Endothelial cell (in vitro differentiated cells): ENCODE measurements around the gene MYO1E. TPM values are rescaled to one million over a fixed set of nuclear protein-coding genes. Genes with fewer than 3 reads are reported as not detected.

Experiments used
- DNase-seq: peaks from one replicate; pipeline ENCODE4 v3.0.0; 2021; ENCODE audit warnings: low spot score
- H3K27ac Mint-ChIP-seq: one replicate; pipeline ENCODE4 v1.8.0; 2021; ENCODE audit warnings: mixed read lengths, inconsistent platforms; ENCODE audit not compliant: unreplicated experiment
- H3K27me3 Mint-ChIP-seq: one replicate; pipeline ENCODE4 v1.8.0; 2021; ENCODE audit warnings: mild to moderate bottlenecking, moderate library complexity, mixed read lengths, inconsistent platforms; ENCODE audit not compliant: unreplicated experiment
- H3K36me3 Mint-ChIP-seq: one replicate; pipeline ENCODE4 v1.8.0; 2021; ENCODE audit warnings: mild to moderate bottlenecking, low read depth, mixed read lengths, inconsistent platforms; ENCODE audit not compliant: unreplicated experiment
- H3K4me1 Mint-ChIP-seq: one replicate; pipeline ENCODE4 v1.8.0; 2021; ENCODE audit warnings: mild to moderate bottlenecking, mixed read lengths, inconsistent platforms; ENCODE audit not compliant: unreplicated experiment
- H3K4me3 Mint-ChIP-seq: one replicate; pipeline ENCODE4 v1.8.0; 2021; ENCODE audit warnings: mild to moderate bottlenecking, mixed read lengths, inconsistent platforms; ENCODE audit not compliant: unreplicated experiment
- H3K9me3 Mint-ChIP-seq: one replicate; pipeline ENCODE4 v1.8.0; 2021; ENCODE audit warnings: mixed read lengths, inconsistent platforms; ENCODE audit not compliant: unreplicated experiment
- total RNA-seq: library from RNA; stranded (reverse); fragmentation: NEBNext Ultra II Directional; extraction: Animal tissue kit (Norgen Biotek cat#: 25700); gene quantifications from one replicate; pipeline ENCODE4 v1.2.1, GENCODE V29; 2021; ENCODE audit not compliant: unreplicated experiment
- TF ChIP-seq, protein P1 (sequence below): fragments of 200-600 bp; sonication (generic); IDR thresholded peaks from one replicate; pipeline ENCODE4 v1.5.0; 2021; ENCODE audit warnings: antibody characterized with exemption; ENCODE audit not compliant: unreplicated experiment

The MYO1E gene
- total RNA-seq, 1 donor from 2014 or later, result 146 TPM

DNA sequence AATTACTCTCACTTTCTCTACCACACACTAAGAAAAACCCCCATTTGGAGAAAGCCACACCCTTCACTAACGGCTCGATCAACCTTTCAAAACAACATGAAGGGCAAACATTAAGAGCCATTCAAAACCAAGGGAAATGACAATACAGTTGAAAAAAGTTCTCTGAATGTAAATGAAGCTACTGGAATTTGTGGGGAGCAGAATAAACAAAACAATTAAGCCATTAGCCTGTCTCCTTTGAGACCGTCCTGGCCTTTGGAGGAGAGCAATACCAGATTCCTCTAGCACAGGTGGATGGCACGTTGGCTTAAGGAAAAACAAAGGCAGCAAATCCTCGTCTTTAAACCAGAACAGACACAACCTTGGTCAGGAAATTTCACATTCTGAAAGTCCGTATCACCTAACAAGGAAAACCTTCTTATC, 18.7 kb downstream of the MYO1E start:
- Mint-ChIP-seq H3K27me3 (peaks cover 8% of the 10 kb centered on the region), H3K27ac (no peak overlapping the region), H3K4me3 (no peak overlapping the region), H3K4me1 (peaks cover 50% of the 10 kb centered on the region), H3K9me3 (no peaks in the 10 kb centered on the region), H3K36me3 (peaks cover 14% of the 10 kb centered on the region)
- TF ChIP-seq, protein P1, sequence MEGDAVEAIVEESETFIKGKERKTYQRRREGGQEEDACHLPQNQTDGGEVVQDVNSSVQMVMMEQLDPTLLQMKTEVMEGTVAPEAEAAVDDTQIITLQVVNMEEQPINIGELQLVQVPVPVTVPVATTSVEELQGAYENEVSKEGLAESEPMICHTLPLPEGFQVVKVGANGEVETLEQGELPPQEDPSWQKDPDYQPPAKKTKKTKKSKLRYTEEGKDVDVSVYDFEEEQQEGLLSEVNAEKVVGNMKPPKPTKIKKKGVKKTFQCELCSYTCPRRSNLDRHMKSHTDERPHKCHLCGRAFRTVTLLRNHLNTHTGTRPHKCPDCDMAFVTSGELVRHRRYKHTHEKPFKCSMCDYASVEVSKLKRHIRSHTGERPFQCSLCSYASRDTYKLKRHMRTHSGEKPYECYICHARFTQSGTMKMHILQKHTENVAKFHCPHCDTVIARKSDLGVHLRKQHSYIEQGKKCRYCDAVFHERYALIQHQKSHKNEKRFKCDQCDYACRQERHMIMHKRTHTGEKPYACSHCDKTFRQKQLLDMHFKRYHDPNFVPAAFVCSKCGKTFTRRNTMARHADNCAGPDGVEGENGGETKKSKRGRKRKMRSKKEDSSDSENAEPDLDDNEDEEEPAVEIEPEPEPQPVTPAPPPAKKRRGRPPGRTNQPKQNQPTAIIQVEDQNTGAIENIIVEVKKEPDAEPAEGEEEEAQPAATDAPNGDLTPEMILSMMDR, result no peak
- DNase-seq, result no peak

DNA sequence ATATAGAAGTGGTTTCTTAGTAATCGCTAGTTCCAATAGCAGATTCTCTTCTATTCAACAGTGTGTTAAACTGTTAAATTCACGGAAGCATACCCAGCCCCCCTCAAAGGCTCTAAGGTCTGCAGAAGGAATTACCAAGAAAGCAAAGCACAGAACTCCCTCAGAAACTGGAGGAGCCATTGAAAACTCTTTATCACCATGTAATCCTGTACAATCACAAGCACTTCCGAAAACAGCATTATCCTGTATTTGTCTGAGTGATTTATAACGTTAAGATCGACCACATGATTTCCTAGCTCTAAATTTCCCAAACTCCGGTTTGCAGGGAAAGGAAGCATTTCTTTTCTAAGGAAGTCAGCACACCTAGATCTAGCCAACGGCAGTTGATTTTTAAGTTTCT, 20.0 kb downstream of the MYO1E start:
- Mint-ChIP-seq H3K4me1 (peaks cover 50% of the 10 kb centered on the region), H3K4me3 (no peak overlapping the region), H3K27ac (no peak overlapping the region), H3K36me3 (peaks cover 9% of the 10 kb centered on the region), H3K27me3 (peaks cover 6% of the 10 kb centered on the region), H3K9me3 (no peaks in the 10 kb centered on the region)
- TF ChIP-seq, protein P1, result no peak
- no peak for DNase-seq

DNA sequence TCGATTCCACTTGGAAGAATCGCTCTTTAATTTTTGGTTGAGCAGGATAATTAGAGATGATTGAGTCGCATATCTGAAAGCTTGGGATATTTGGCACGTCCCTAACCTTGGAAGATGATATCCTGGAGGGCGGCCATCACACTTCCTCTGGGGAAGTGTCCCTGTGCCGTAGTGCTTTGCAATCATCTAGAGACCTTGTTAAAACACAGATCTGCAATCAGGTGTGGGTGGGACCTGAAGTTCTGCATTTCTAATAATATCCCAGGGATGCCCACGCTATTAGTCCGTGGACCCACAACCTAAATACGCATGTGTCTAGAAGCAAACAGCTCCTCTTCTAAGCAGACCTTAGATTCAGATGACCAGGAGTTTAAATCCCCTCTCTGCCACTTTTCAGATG, 20.5 kb downstream of the MYO1E start:
- no peak overlapping the region for H3K4me3 Mint-ChIP-seq
- no peaks in the 10 kb centered on the region for H3K9me3 Mint-ChIP-seq
- no peak for DNase-seq
- TF ChIP-seq, protein P1, result no peak
- H3K36me3 Mint-ChIP-seq, result peaks cover 7% of the 10 kb centered on the region
- H3K27ac Mint-ChIP-seq, result no peak overlapping the region
- peaks cover 3% of the 10 kb centered on the region for H3K27me3 Mint-ChIP-seq
- H3K4me1 Mint-ChIP-seq, result peaks cover 50% of the 10 kb centered on the region

DNA sequence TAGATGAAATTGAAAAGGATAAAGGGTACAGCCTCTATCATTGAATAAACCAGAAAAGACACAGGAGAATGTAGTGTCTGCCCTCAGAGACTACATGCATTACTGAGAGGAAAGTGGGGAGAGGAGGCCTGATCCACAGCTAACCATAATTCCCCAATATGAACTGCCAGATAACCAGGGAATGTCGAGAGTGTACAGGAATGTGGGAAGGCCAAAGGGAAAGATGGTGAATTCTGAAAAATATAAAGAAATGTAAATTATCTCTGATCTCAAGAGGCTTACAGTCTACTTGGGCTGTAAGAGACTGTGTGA, 22.3 kb downstream of the MYO1E start:
- Mint-ChIP-seq H3K4me1 (peaks cover 46% of the 10 kb centered on the region), H3K4me3 (peak overlapping the region; percentile 0), H3K27me3 (peaks cover 3% of the 10 kb centered on the region)

DNA sequence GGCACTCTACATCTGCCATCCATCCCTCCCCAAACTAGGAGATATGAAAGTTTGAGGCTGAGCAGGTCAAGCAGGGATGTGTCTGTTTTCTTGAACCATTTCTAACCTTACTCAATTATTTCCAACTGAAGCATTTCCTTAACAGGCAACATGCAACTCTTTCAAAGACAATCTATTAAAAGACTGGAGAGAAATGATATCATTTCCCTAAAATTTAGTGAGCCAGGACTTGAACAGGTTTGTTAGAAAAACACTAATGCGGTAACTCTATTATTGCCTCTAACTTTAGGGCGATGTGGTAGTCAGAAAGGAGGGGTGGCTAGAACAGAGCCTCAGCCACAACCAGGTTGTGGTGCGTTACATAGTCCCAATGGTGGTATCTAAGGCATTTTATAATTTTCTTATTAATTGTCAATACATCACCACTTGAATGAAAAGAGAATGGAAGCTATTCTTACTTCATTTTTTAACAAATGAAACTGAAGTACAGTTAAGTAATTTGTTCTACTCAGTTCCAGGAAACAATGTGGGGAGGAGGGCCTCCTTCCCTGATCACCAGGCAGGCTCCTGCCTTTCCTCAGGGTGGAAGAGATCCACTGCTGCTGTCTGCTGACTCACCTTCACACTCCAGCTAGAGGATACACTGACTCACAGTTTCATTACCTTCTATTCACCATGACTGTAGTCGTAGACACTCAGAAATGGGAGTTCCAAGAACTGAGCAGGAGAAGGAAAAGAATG, 22.8 kb downstream of the MYO1E start:
- peak overlapping the region; percentile 0 for H3K4me3 Mint-ChIP-seq
- H3K9me3 Mint-ChIP-seq, result no peaks in the 10 kb centered on the region
- H3K4me1 Mint-ChIP-seq, result peaks cover 41% of the 10 kb centered on the region
- H3K36me3 Mint-ChIP-seq, result peaks cover 7% of the 10 kb centered on the region
- H3K27me3 Mint-ChIP-seq, result peaks cover 3% of the 10 kb centered on the region
- no peak for DNase-seq
- TF ChIP-seq, protein P1, result no peak
- peak overlapping the region; percentile 70 for H3K27ac Mint-ChIP-seq

More for the DNA sequence above, 22.3 kb downstream of the MYO1E start:
- peaks cover 7% of the 10 kb centered on the region for H3K36me3 Mint-ChIP-seq
- peak overlapping the region; percentile 70 for H3K27ac Mint-ChIP-seq
- DNase-seq, result no peak
- TF ChIP-seq, protein P1, result no peak
- H3K9me3 Mint-ChIP-seq, result no peaks in the 10 kb centered on the region
